Adipocyte (in vitro differentiated cells): ENCODE results near the gene KISS1R.

Experiments
- DNase-seq: peaks from one replicate; pipeline ENCODE4 v3.0.0-alpha.2; 2015; ENCODE audit warnings: low read depth
- H3K27me3 ChIP-seq: replicated peaks from 2 replicates; pipeline ENCODE4 v1.7.0; 2013; ENCODE audit warnings: mild to moderate bottlenecking, low read length, moderate library complexity; ENCODE audit not compliant: control insufficient read depth, insufficient read depth
- H3K36me3 ChIP-seq: 2 replicates; pipeline ENCODE4 v1.7.0; 2013; ENCODE audit warnings: low read length, mild to moderate bottlenecking, moderate library complexity; ENCODE audit not compliant: control insufficient read depth, insufficient read depth, severe bottlenecking
- H3K4me1 ChIP-seq: 2 replicates; pipeline ENCODE4 v1.7.0; 2013; ENCODE audit warnings: mild to moderate bottlenecking, low read length, moderate library complexity; ENCODE audit not compliant: control insufficient read depth, insufficient read depth
- H3K4me3 ChIP-seq: 2 replicates; pipeline ENCODE4 v1.7.0; 2013; ENCODE audit warnings: mild to moderate bottlenecking, low read length, moderate library complexity
- H3K9ac ChIP-seq: 2 replicates; pipeline ENCODE4 v1.7.0; 2013; ENCODE audit warnings: mild to moderate bottlenecking, low read length, moderate library complexity
- H3K9me3 ChIP-seq: 2 replicates; pipeline ENCODE4 v1.7.0; 2013; ENCODE audit warnings: mild to moderate bottlenecking, low read length, moderate library complexity; ENCODE audit not compliant: control insufficient read depth

The KISS1R gene

GRCh38 chr19:937259-937694 lies 20.1 kb downstream of the KISS1R start:
- peaks cover 31% of the 10 kb centered on the region for H3K4me1 ChIP-seq
- no peaks in the 10 kb centered on the region for H3K27me3 ChIP-seq
- no peaks in the 10 kb centered on the region for H3K9me3 ChIP-seq
- H3K36me3 ChIP-seq: peaks cover 36% of the 10 kb centered on the region
- no peak for DNase-seq
- H3K9ac ChIP-seq: no peak overlapping the region
- H3K4me3 ChIP-seq: no peak overlapping the region

- peaks cover 21% of the 10 kb centered on the region for H3K4me1 ChIP-seq
- H3K27me3 ChIP-seq: no peaks in the 10 kb centered on the region
- no peak for DNase-seq
- H3K9ac ChIP-seq: no peak overlapping the region
- H3K36me3 ChIP-seq: peaks cover 38% of the 10 kb centered on the region
- H3K9me3 ChIP-seq: no peaks in the 10 kb centered on the region
- H3K4me3 ChIP-seq: no peak overlapping the region
Observed at GRCh38 chr19:938233-938923, 21.2 kb downstream of the KISS1R start.

GRCh38 chr19:939439-939838 lies 22.3 kb downstream of the KISS1R start:
- H3K4me1 ChIP-seq: peaks cover 10% of the 10 kb centered on the region
- no peak overlapping the region for H3K4me3 ChIP-seq
- H3K9ac ChIP-seq: no peak overlapping the region
- no peaks in the 10 kb centered on the region for H3K9me3 ChIP-seq
- no peaks in the 10 kb centered on the region for H3K27me3 ChIP-seq
- peaks cover 38% of the 10 kb centered on the region for H3K36me3 ChIP-seq
- no peak for DNase-seq

- H3K4me1 ChIP-seq: peaks cover 10% of the 10 kb centered on the region
- peaks cover 38% of the 10 kb centered on the region for H3K36me3 ChIP-seq
- DNase-seq: no peak
- no peak overlapping the region for H3K9ac ChIP-seq
- no peaks in the 10 kb centered on the region for H3K9me3 ChIP-seq
- H3K27me3 ChIP-seq: no peaks in the 10 kb centered on the region
- H3K4me3 ChIP-seq: no peak overlapping the region
Observed at GRCh38 chr19:939922-940321, 22.8 kb downstream of the KISS1R start.

GRCh38 chr19:940591-941291 lies 23.6 kb downstream of the KISS1R start:
- Histone ChIP-seq H3K36me3 (peaks cover 38% of the 10 kb centered on the region), H3K4me3 (no peak overlapping the region), H3K9me3 (no peaks in the 10 kb centered on the region), H3K4me1 (peaks cover 7% of the 10 kb centered on the region), H3K27me3 (no peaks in the 10 kb centered on the region), H3K9ac (no peak overlapping the region)
- DNase-seq: no peak

- DNase-seq: no peak
- Histone ChIP-seq H3K27me3 (no peaks in the 10 kb centered on the region), H3K9me3 (no peaks in the 10 kb centered on the region), H3K4me1 (peaks cover 7% of the 10 kb centered on the region), H3K9ac (no peak overlapping the region), H3K36me3 (peaks cover 33% of the 10 kb centered on the region), H3K4me3 (no peak overlapping the region)
Observed at GRCh38 chr19:941292-942132, 24.4 kb downstream of the KISS1R start.

GRCh38 chr19:942133-942645 lies 25.1 kb downstream of the KISS1R start:
- Histone ChIP-seq H3K36me3 (peaks cover 32% of the 10 kb centered on the region), H3K4me1 (peaks cover 7% of the 10 kb centered on the region), H3K9me3 (no peaks in the 10 kb centered on the region), H3K4me3 (no peak overlapping the region), H3K27me3 (no peaks in the 10 kb centered on the region), H3K9ac (no peak overlapping the region)
- no peak for DNase-seq

- DNase-seq: no peak
- Histone ChIP-seq H3K9ac (no peak overlapping the region), H3K36me3 (peaks cover 30% of the 10 kb centered on the region), H3K4me1 (peaks cover 7% of the 10 kb centered on the region), H3K27me3 (no peaks in the 10 kb centered on the region), H3K4me3 (no peak overlapping the region), H3K9me3 (no peaks in the 10 kb centered on the region)
Observed at GRCh38 chr19:943551-944170, 26.5 kb downstream of the KISS1R start.

GRCh38 chr19:944171-944567 lies 27.0 kb downstream of the KISS1R start:
- DNase-seq: no peak
- peaks cover 30% of the 10 kb centered on the region for H3K36me3 ChIP-seq
- H3K4me3 ChIP-seq: no peak overlapping the region
- no peaks in the 10 kb centered on the region for H3K9me3 ChIP-seq
- H3K4me1 ChIP-seq: peaks cover 7% of the 10 kb centered on the region
- H3K27me3 ChIP-seq: no peaks in the 10 kb centered on the region
- no peak overlapping the region for H3K9ac ChIP-seq

GRCh38 chr19:944663-945241 lies 27.6 kb downstream of the KISS1R start:
- no peak for DNase-seq
- Histone ChIP-seq H3K4me1 (peaks cover 7% of the 10 kb centered on the region), H3K36me3 (peaks cover 25% of the 10 kb centered on the region), H3K4me3 (no peak overlapping the region), H3K9ac (no peak overlapping the region), H3K9me3 (no peaks in the 10 kb centered on the region), H3K27me3 (no peaks in the 10 kb centered on the region)
